Measurements from ENCODE around the gene HMX1. TPM values are rescaled to one million over a fixed set of nuclear protein-coding genes. Genes with fewer than 3 reads are reported as not detected.

HMX1 gene
- total RNA-seq, 2 experiments from 2014 or later = not detected

DNA sequence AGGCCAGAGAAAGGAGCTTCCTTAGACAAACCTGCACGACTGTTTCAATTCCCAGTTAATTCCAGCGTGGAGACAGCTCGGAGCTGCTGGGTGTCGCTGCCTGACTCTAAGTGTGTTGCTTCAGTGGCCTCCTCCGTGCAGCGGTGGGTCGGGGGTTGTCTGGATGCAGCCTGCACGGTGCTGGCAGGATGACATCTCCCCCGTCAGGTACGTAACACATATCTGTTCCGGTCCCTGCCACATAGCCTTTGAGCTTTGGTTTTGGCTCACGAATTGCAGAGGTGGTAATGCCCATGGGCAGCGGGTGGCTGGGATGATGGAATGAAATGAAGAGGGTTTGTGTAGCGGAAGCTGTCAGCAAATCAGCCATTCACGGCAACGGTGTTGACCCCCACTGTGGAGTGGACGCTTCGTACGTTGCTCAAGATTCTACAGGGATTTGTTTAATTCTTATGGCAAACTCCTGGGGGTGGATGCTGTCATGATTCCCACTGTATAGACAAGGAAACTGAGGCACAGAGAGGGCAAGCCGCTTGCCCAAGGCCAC is 33.7 kb upstream of the HMX1 start:
- H3K4me3 ChIP-seq (ENCODE audit: low read length) = no peak overlapping the region
- intact Hi-C loops (cut with DNase I, micrococcal nuclease) = no loop called here
- TF ChIP-seq, protein P1, sequence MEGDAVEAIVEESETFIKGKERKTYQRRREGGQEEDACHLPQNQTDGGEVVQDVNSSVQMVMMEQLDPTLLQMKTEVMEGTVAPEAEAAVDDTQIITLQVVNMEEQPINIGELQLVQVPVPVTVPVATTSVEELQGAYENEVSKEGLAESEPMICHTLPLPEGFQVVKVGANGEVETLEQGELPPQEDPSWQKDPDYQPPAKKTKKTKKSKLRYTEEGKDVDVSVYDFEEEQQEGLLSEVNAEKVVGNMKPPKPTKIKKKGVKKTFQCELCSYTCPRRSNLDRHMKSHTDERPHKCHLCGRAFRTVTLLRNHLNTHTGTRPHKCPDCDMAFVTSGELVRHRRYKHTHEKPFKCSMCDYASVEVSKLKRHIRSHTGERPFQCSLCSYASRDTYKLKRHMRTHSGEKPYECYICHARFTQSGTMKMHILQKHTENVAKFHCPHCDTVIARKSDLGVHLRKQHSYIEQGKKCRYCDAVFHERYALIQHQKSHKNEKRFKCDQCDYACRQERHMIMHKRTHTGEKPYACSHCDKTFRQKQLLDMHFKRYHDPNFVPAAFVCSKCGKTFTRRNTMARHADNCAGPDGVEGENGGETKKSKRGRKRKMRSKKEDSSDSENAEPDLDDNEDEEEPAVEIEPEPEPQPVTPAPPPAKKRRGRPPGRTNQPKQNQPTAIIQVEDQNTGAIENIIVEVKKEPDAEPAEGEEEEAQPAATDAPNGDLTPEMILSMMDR (IDR thresholded peaks at IDR 0.05) = no peak
- no peaks in the 10 kb centered on the region for H3K36me3 ChIP-seq (ENCODE audit: insufficient read depth, low read length)
- peaks cover 10 to 54% of the 10 kb centered on the region in 2 experiments for H3K9me3 ChIP-seq (ENCODE audit: control insufficient read depth in 1 of 2, insufficient read depth in 1 of 2, low read length in 2 of 2)
- H3K27ac ChIP-seq (ENCODE audit: low read depth in 1 of 2, low read length in 2 of 2) = no peak overlapping the region
- no peaks in the 10 kb centered on the region for H3K27me3 ChIP-seq (ENCODE audit: control insufficient read depth in 1 of 2, insufficient read depth in 2 of 2, low read length in 2 of 2)
- no peaks in the 10 kb centered on the region for H3K36me3 Mint-ChIP-seq (ENCODE audit: low read depth)
- no peaks in the 10 kb centered on the region for H3K4me1 Mint-ChIP-seq (ENCODE audit: low read depth)
- no peaks in the 10 kb centered on the region for H3K4me1 ChIP-seq (ENCODE audit: insufficient read depth, low read length)
- DNase-seq = peak in 1 of 14 experiments; percentile 4
- peaks cover 6% of the 10 kb centered on the region for H3K27me3 Mint-ChIP-seq
- ChIA-PET CTCF (no interaction called here), POLR2A (no interaction called here)
- no peak overlapping the region for H3K4me3 Mint-ChIP-seq
- H3K27ac Mint-ChIP-seq = no peak overlapping the region
- peaks cover 5% of the 10 kb centered on the region for H3K9me3 Mint-ChIP-seq
- no peak for ATAC-seq (ENCODE audit: poor library complexity)

DNA sequence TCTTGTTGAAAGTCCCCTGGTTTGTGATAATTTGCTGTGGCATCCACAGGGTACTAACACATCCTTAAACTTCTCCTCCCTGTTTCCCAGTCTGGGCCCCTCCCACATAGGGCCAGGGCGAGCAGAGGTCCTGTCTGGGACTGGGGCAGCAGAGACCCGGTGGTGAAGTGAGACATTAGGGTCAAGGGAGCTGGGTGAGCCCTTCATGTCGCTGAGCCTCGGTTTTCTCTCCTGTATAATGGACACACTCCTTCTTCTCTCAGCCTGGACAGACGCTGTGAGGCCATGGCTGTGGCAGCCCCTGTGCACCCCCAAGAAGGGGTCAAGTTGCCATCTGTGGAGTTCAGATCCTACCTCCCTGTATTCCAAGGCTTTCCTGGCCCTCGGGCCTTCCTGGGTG is 33.0 kb upstream of the HMX1 start:
- H3K36me3 ChIP-seq (ENCODE audit: insufficient read depth, low read length) = no peaks in the 10 kb centered on the region
- POLR2A ChIA-PET = no interaction called here
- H3K36me3 Mint-ChIP-seq (ENCODE audit: low read depth) = no peaks in the 10 kb centered on the region
- peaks cover 5% of the 10 kb centered on the region for H3K9me3 Mint-ChIP-seq
- TF ChIP-seq, protein P1 (IDR thresholded peaks at IDR 0.05) = no peak
- no peaks in the 10 kb centered on the region for H3K4me1 Mint-ChIP-seq (ENCODE audit: low read depth)
- no peaks in the 10 kb centered on the region for H3K27me3 ChIP-seq (ENCODE audit: control insufficient read depth in 1 of 2, insufficient read depth in 2 of 2, low read length in 2 of 2)
- H3K27me3 Mint-ChIP-seq = peaks cover 3% of the 10 kb centered on the region
- DNase-seq = no peak
- H3K27ac Mint-ChIP-seq = no peak overlapping the region
- no peak overlapping the region for H3K4me3 Mint-ChIP-seq
- no peak overlapping the region for H3K4me3 ChIP-seq (ENCODE audit: low read length)
- no peak for ATAC-seq (ENCODE audit: poor library complexity)
- H3K27ac ChIP-seq (ENCODE audit: low read depth in 1 of 2, low read length in 2 of 2) = no peak overlapping the region
- CTCF ChIA-PET = no interaction called here
- peaks cover 10 to 60% of the 10 kb centered on the region in 2 experiments for H3K9me3 ChIP-seq (ENCODE audit: control insufficient read depth in 1 of 2, insufficient read depth in 1 of 2, low read length in 2 of 2)
- intact Hi-C loops (cut with DNase I, micrococcal nuclease) = no loop called here
- H3K4me1 ChIP-seq (ENCODE audit: insufficient read depth, low read length) = no peaks in the 10 kb centered on the region

DNA sequence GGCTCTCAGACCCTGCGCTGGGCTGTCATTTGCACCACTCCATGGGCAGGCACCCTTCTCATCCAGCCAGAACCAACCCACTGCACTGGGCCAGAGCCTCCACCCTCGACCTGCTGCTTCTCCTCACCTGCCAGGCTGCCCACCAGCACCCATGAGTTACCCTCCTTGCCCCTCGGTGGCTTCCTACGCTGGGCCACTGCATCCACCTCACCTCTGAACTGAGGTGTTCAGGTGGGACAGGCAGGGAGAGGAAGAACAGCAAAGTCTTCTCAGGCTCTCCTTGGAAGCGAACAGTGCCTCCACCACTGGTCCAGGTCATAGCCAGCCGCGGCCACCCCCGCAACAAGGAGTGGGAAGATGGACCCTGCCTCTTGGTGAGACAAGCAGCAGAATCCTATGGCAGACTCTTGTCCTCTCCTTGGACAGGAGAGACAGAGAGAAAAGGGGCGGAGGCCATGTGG is 32.4 kb upstream of the HMX1 start:
- Mint-ChIP-seq H3K36me3 (ENCODE audit: low read depth) (no peaks in the 10 kb centered on the region), H3K27ac (no peak overlapping the region), H3K9me3 (peaks cover 5% of the 10 kb centered on the region), H3K4me3 (no peak overlapping the region), H3K27me3 (no peaks in the 10 kb centered on the region), H3K4me1 (ENCODE audit: low read depth) (no peaks in the 10 kb centered on the region)
- no peak for ATAC-seq (ENCODE audit: poor library complexity)
- H3K4me3 ChIP-seq (ENCODE audit: low read length) = no peak overlapping the region
- intact Hi-C loops (cut with DNase I, micrococcal nuclease) = no loop called here
- no peaks in the 10 kb centered on the region for H3K4me1 ChIP-seq (ENCODE audit: insufficient read depth, low read length)
- no peaks in the 10 kb centered on the region for H3K36me3 ChIP-seq (ENCODE audit: insufficient read depth, low read length)
- H3K27me3 ChIP-seq (ENCODE audit: control insufficient read depth in 1 of 2, insufficient read depth in 2 of 2, low read length in 2 of 2) = no peaks in the 10 kb centered on the region
- CTCF ChIA-PET = no interaction called here
- H3K27ac ChIP-seq (ENCODE audit: low read depth in 1 of 2, low read length in 2 of 2) = no peak overlapping the region
- peaks cover 10 to 66% of the 10 kb centered on the region in 2 experiments for H3K9me3 ChIP-seq (ENCODE audit: control insufficient read depth in 1 of 2, insufficient read depth in 1 of 2, low read length in 2 of 2)
- no peak for DNase-seq
- POLR2A ChIA-PET = no interaction called here
- TF ChIP-seq, protein P1 (IDR thresholded peaks at IDR 0.05) = no peak
